ENCODE data around the gene GNB3.

Gene GNB3

GRCh38 chr12:6840761-6841515 is at the start of gene GNB3:
GNB3 (plus strand) TSS chr12:6840925; CDS start chr12:6841288, 363 bp downstream.
- H3K4me3 ChIP-seq (ENCODE audit: low read length), result no peak within 1 kb of the TSS
- TF ChIP-seq, protein P1, sequence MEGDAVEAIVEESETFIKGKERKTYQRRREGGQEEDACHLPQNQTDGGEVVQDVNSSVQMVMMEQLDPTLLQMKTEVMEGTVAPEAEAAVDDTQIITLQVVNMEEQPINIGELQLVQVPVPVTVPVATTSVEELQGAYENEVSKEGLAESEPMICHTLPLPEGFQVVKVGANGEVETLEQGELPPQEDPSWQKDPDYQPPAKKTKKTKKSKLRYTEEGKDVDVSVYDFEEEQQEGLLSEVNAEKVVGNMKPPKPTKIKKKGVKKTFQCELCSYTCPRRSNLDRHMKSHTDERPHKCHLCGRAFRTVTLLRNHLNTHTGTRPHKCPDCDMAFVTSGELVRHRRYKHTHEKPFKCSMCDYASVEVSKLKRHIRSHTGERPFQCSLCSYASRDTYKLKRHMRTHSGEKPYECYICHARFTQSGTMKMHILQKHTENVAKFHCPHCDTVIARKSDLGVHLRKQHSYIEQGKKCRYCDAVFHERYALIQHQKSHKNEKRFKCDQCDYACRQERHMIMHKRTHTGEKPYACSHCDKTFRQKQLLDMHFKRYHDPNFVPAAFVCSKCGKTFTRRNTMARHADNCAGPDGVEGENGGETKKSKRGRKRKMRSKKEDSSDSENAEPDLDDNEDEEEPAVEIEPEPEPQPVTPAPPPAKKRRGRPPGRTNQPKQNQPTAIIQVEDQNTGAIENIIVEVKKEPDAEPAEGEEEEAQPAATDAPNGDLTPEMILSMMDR (IDR thresholded peaks at IDR 0.05; ENCODE audit: insufficient read depth, low read depth, low read length, missing control alignments), result no peak

DNA sequence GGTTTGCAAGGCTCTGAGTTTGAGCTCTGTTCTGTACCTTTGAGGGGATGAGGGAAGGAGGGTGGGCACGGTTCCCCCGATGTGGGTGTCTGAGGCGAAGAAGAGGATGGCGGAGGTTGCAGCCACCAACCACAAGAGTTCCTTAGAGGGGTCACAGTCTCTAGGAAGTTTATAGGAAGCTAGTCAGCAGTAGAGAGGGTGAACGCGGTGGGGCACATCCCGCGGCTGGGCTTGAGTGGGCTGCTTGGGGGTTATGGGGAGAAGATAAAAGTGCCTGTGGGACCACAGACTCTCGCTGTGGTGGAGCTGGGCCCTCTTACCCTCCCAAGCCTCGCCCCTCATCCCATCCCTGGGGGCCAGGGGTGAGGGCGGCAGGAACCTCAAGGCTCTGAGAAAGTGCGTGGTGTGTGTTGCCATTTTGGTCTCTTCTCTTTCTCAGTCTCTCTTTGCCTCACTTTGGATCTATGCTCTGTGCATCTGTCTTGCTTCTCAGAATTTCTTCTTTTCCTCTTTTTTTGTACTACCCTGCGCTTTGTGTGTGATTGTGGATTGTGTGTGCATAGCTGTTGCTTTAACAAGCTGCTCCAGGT is 48.7 kb upstream of the GNB3 start:
- TF ChIP-seq, protein P1 (IDR thresholded peaks at IDR 0.05; ENCODE audit: insufficient read depth, low read depth, low read length, missing control alignments), result no peak
- H3K4me3 ChIP-seq (ENCODE audit: low read length), result no peak overlapping the region
- no peak for DNase-seq (ENCODE audit: low read depth)

More at GRCh38 chr12:6840761-6841515, at the start of gene GNB3:
- DNase-seq (ENCODE audit: low read depth), result no peak

DNA sequence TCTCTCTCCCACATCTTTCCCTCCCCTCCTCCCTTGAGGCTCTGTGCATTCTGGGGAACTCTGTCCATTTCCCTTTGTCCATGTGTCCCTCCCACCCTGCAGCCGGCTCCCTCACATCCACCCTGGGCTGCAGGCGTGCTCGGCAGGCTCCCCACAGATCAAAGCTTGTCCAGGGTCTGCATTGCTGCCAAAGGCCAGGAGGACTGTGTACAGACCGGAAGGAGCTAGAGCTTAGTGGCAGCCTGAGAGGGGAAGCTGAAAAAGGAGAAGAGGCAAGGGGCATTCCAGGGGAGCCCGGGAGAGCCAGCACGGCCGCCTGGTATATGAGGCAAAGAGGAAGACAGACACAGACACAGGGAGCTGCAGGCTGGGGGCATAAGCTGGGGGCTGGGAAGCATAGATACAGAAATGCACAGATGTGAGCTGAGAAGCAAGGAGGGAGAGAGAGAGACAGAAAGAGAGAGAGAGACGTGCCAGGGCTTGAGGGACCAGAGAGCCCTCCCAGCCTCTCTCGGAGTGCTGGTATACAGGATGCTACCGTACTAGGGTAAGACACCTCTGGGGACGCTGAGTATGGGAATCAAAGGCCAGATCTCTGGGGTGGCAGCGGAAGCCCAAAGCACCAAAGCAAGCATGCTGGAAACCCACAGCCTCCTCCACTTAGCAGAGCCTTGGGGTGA is 48.1 kb upstream of the GNB3 start:
- no peak for DNase-seq (ENCODE audit: low read depth)
- no peak overlapping the region for H3K4me3 ChIP-seq (ENCODE audit: low read length)
- TF ChIP-seq, protein P1 (IDR thresholded peaks at IDR 0.05; ENCODE audit: insufficient read depth, low read depth, low read length, missing control alignments), result no peak

DNA sequence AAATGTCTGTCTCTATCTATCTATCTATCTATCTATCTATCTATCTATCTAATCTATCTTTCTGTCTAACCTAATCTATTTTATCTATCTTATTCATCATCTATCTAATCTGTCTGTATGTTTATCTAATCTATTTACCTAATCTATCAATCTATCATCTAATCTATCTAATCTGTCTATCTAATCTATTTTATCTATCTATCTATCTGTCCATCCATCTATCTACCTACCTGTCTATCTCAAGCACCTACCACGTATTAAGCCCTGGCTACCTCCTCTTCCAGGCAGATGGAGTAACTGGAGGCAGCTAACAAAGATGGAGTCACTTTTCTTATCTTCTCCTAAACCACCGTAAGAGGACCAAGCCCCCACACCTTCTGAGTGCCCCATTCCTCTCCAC is 45.6 kb upstream of the GNB3 start:
- no peak for DNase-seq (ENCODE audit: low read depth)
- no peak overlapping the region for H3K4me3 ChIP-seq (ENCODE audit: low read length)
- TF ChIP-seq, protein P1 (IDR thresholded peaks at IDR 0.05; ENCODE audit: insufficient read depth, low read depth, low read length, missing control alignments), result no peak

DNA sequence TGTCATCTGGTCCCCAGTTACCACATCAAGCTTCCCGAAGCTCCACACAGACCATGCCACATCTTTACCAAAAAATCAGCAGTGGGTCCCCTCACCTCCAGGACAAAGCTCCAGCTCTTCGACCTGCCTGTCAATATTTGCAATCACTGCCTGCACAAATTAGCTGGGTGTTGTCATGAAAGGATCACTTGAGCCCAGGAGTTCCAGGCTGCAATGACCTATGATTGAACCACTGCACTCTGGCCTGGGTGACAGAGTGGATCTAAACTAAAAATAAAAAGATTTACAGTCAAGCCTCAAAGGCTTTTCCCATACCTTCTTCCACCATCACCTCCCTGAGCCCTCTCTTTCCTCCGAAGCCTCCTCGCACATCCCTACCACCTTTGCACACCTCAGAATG is 44.1 kb upstream of the GNB3 start:
- TF ChIP-seq, protein P1 (IDR thresholded peaks at IDR 0.05; ENCODE audit: insufficient read depth, low read depth, low read length, missing control alignments), result no peak
- no peak overlapping the region for H3K4me3 ChIP-seq (ENCODE audit: low read length)
- no peak for DNase-seq (ENCODE audit: low read depth)

DNA sequence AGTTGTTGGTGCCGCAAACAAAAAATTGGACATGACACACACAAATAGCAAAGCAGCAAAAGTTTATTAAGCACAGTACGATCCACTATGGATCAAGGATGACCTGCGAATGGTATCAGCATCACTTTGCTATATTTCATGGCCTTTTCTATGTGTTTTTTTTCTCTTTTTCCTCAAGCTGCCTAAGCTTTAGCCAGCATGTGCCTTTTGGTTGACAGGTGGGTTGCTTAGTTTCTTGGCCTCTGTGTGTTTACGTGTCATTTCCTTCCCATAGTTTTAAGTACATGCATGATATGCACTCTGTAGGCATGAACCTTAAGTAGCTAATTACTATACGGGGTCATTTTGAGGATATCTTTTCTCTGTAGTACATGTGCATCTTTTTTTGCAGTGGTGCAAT is 41.6 kb upstream of the GNB3 start:
- no peak overlapping the region for H3K4me3 ChIP-seq (ENCODE audit: low read length)
- DNase-seq (ENCODE audit: low read depth), result no peak
- TF ChIP-seq, protein P1 (IDR thresholded peaks at IDR 0.05; ENCODE audit: insufficient read depth, low read depth, low read length, missing control alignments), result no peak
